DND-41 (cell line): ENCODE results near the gene EIPR1.

Experiments
- EZH2 ChIP-seq: IDR thresholded peaks from 3 replicates; pipeline ENCODE4 v1.6.1; 2012; ENCODE audit warnings: borderline replicate concordance, low read depth, mild to moderate bottlenecking, moderate library complexity, low read length, inconsistent platforms; ENCODE audit not compliant: severe bottlenecking
- TF ChIP-seq, protein P1 (sequence below): IDR thresholded peaks from 2 replicates; pipeline ENCODE4 v1.5.1; 2012; ENCODE audit warnings: borderline replicate concordance, low read length, moderate library complexity, mild to moderate bottlenecking; ENCODE audit not compliant: poor library complexity, severe bottlenecking; ENCODE audit errors: extremely low read depth

- TF ChIP-seq, protein P1, sequence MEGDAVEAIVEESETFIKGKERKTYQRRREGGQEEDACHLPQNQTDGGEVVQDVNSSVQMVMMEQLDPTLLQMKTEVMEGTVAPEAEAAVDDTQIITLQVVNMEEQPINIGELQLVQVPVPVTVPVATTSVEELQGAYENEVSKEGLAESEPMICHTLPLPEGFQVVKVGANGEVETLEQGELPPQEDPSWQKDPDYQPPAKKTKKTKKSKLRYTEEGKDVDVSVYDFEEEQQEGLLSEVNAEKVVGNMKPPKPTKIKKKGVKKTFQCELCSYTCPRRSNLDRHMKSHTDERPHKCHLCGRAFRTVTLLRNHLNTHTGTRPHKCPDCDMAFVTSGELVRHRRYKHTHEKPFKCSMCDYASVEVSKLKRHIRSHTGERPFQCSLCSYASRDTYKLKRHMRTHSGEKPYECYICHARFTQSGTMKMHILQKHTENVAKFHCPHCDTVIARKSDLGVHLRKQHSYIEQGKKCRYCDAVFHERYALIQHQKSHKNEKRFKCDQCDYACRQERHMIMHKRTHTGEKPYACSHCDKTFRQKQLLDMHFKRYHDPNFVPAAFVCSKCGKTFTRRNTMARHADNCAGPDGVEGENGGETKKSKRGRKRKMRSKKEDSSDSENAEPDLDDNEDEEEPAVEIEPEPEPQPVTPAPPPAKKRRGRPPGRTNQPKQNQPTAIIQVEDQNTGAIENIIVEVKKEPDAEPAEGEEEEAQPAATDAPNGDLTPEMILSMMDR: no peak
- TF ChIP-seq EZH2: no peak
These were observed 188.5 kb downstream of the EIPR1 start for GRCh38 chr2:3189076-3189591.
